ENCODE measurements around the gene PKN3. TPM values are rescaled to one million over a fixed set of nuclear protein-coding genes. Genes with fewer than 3 reads are reported as not detected.
"Not testable (repeated sequence)": the region's sequence is repeated elsewhere in the genome, so short reads cannot be mapped to it uniquely, and the experiment has no call there.

The PKN3 gene
- total RNA-seq, 1 donor, result 3.6 TPM

DNA sequence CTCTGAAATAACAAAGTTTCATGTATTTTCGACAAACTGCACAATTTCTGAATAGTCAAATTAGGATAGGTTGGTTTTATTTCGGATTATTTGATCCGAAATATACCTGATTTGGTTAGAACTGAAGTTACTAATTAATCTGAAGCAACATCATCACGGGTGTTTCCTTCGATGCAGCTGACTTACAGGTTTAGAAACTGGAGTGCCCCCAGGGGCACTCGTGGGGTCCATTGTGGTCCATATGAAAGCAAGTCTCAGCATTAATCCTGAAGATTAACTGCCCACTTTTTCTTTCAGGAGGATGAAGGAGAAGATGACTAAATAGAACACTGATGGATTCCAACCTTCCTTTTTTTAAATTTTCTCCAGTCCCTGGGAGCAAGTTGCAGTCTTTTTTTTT lies 8.0 kb upstream of the PKN3 start:
- no peak for DNase-seq (ENCODE audit: low read depth)
- H3K4me3 ChIP-seq (ENCODE audit: low read depth, low read length), result no peak overlapping the region
- TF ChIP-seq, protein P1, sequence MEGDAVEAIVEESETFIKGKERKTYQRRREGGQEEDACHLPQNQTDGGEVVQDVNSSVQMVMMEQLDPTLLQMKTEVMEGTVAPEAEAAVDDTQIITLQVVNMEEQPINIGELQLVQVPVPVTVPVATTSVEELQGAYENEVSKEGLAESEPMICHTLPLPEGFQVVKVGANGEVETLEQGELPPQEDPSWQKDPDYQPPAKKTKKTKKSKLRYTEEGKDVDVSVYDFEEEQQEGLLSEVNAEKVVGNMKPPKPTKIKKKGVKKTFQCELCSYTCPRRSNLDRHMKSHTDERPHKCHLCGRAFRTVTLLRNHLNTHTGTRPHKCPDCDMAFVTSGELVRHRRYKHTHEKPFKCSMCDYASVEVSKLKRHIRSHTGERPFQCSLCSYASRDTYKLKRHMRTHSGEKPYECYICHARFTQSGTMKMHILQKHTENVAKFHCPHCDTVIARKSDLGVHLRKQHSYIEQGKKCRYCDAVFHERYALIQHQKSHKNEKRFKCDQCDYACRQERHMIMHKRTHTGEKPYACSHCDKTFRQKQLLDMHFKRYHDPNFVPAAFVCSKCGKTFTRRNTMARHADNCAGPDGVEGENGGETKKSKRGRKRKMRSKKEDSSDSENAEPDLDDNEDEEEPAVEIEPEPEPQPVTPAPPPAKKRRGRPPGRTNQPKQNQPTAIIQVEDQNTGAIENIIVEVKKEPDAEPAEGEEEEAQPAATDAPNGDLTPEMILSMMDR (IDR thresholded peaks at IDR 0.05; ENCODE audit: insufficient read depth, low read length), result no peak

DNA sequence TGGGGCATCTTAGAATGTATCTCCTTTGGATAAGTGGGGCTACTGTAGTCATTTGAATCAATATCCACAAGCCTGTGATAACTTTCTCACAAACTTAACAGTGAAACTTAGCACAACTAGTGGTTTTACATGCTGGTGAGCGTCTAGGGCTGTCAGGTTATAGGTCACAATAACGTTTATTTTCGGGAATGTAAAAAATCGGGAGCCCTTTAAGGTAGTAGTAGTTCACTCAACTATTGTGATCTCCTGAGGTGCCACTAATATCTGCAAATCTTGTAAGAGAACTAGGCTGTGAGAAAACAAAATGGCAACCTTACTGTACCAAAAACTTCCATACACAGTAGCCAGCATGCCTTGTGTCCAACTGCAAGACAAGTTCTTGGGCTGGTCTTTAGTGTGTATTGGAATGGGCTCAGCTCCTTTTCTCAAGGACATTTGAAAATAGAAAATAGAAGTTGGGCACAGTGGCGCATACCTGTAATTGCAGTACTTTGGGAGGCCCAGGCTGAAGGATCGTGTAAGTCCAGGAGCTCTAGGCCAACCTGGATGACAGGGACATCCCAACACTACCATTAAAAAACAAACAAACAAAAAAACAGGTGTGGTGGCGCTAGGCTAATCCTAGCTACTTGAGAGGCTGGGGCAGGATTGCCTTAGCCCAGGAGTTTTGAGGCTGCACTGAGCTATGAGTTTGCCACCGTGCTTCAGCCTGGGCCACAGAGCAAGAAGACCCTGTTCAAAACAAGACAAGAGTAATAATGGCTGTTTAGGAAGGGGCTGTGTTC lies 5.2 kb upstream of the PKN3 start:
- DNase-seq (ENCODE audit: low read depth), result no peak
- H3K4me3 ChIP-seq (ENCODE audit: low read depth, low read length), result no peak overlapping the region
- TF ChIP-seq, protein P1 (IDR thresholded peaks at IDR 0.05; ENCODE audit: insufficient read depth, low read length), result no peak

DNA sequence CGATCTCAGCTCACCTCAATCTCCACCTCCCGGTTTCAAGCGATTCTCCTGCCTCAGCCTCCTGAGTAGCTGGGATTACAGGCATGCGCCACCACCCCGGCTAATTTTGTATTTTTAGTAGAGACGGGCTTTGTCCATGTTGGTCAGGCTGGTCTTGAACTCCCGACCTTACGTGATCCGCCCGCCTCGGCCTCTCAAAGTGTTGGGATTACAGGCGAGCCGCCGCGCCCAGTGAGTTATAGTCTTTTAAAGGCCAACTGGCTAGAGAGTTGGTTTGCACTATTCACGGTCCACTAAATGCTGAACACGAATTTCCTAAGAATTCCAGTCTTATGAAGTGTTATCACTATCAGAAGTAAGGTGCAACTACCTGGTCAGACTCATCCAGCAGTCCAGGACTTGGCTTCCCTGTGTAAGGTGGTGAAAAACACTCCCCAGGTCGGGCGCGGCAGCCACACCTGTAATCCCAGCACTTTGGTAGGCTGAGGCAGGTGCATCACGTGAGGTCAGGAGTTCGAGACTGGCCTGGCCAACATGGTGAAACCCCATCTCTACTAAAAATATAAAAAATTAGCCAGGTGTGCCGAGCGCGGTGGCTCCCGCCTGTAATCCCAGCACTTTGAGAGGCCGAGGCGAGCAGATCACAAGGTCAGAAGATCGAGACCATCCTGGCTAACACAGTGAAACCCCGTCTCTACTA lies 3.1 kb upstream of the PKN3 start:
- not testable (repeated sequence) for DNase-seq (ENCODE audit: low read depth); H3K4me3 ChIP-seq (ENCODE audit: low read depth, low read length)

DNA sequence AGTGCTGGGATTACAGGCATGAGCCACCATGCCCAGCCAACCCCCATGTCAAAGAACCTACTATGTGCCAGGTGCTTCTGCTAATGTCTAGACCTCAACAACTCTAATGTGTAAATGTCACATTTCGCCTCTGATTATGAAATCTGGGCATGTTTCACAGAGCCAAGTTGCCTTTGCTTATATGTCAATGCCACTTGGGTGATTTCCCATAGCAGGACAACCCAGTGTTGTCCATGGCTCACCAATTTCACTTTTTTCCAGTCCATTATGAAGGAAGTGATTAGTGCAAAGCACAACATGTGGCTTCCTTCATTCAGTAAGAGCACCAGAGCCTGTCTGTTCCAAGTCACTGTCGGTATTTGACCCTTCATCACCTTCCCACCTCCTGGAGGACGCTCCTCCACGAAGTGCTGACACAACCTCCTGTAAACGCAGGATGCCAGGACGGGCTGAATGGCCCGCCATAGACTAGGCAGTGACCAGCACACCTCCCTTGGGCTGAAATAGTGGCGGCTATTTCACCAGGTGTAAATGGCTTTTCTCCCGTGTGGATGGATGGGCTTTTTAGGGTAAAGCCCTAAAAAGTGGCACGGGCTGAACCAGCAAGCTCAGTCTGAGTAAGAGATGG lies 962 bp upstream of the PKN3 start:
- DNase-seq (ENCODE audit: low read depth), result no peak
- TF ChIP-seq, protein P1 (IDR thresholded peaks at IDR 0.05; ENCODE audit: insufficient read depth, low read length), result no peak
- H3K4me3 ChIP-seq (ENCODE audit: low read depth, low read length), result no peak overlapping the region

DNA sequence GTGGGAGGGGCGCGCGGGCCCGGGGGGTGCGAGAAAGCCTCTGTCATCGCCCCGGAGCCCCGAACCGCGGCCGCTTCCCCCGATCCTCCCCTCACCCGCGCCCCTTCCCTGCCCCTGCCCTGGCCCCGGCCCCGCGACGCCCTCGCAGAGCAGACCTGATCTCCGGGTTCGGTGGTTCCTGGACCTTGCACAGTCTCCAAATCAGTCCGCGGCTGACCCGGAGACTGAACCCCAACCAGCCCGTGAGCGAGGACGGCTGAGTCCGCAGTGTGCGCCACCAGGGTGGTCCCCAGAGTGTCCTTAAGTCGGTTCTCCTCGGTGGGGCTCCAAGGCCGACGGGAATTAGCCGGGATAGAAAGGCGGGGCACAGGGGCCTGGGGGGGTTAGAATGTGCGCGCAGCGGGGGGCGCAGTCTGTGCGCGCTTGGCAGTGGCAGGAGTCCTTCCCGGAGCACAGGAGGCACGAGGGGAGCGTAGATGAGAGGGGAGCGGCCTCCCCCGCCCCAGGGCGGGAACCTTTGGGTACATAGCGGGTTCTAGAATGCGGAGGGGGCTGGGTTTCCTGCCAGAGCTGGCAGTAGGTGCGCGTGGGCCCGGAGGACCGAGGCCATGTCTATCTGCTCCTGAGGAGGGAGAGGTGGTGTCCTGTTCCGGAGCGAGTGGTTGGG lies 779 bp downstream of the PKN3 start:
- TF ChIP-seq, protein P1 (IDR thresholded peaks at IDR 0.05; ENCODE audit: insufficient read depth, low read length), result no peak
- no peak for DNase-seq (ENCODE audit: low read depth)
- H3K4me3 ChIP-seq (ENCODE audit: low read depth, low read length), result peak overlapping the region; percentile 74

DNA sequence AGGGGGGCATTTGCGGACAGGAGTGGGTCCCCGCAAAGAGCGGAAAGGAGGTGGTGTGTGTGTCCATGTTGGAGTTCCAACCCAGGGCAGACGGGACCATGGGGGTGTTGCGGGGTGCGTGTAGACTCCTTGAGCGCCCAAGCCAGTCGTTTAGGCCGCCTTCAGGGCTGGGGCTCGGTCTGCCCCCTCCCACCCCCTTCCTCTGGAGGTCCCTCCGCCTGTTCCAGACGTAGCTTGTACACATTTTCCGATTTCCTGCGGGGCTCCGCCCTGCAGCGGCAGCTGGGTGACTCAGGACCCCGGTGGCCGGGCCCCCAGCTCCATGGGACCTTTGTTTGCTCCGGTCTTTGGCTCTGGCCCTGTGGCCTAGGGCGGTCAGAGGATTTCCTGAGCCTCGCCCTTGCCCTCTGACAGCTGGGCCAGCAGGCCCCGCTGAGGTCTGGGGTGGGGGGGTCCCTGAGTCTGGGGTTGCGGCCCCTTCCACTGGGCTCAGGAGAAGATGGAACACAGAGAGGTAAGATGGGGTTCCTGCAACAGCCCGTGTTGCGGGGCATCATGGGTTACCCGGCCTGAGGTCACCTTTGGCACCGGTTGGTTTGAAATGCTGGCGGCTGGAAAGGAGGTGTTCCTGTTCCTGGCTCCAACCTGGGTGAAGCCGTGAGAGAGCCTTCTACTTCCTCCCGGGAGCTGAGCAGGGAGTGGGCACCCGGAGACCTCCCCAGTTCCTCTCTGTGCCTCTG lies 1.5 kb downstream of the PKN3 start:
- DNase-seq (ENCODE audit: low read depth), result no peak
- TF ChIP-seq, protein P1 (IDR thresholded peaks at IDR 0.05; ENCODE audit: insufficient read depth, low read length), result no peak
- H3K4me3 ChIP-seq (ENCODE audit: low read depth, low read length), result no peak overlapping the region

Measured in fibroblast of the aortic adventitia (primary cell).